ENCODE data around the gene PDXK. TPM values are rescaled to one million over a fixed set of nuclear protein-coding genes. Genes with fewer than 3 reads are reported as not detected.

Gene PDXK
- total and polyA plus RNA-seq, 4 donors = 25.8 to 94.4 (median 64.5) TPM

DNA sequence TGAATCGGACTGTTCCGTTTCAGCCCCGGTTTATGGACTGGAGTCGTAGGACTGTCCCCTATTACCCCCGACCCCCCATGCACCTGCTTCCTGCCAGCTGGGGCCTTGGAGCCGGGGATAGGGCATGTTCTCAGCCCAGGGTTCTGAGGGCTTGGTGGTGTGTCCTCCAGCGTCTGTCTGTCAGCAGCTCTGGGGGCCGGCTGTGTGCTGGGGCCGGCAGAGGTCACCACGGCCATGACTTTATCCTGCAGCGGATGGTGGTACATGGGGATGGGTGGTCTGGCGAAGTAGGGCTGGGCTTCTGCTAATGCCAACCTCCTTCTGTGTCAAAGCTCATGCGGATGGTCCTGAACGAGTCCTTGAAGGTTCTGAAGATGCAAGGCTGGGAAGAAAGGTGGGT, 75.9 kb downstream of the PDXK start:
- DNase-seq (no peak), ATAC-seq (ENCODE audit: low FRiP score) (no peak)
- no peak overlapping the region for H3K4me3 ChIP-seq (ENCODE audit: low read length in 2 of 2)
- H3K9me3 ChIP-seq (ENCODE audit: control insufficient read depth, low read length) = no peaks in the 10 kb centered on the region
- 91% methylated on average over 14 of the region's 14 CpGs for WGBS, 2 donors
- intact Hi-C loops (cut with DNase I) = no loop called here
- H3K27ac ChIP-seq (ENCODE audit: low read depth in 1 of 2, low read length in 2 of 2) = no peak overlapping the region
- peaks cover 0 to 10% of the 10 kb centered on the region in 2 donors for H3K36me3 ChIP-seq (ENCODE audit: control insufficient read depth in 1 of 2, insufficient read depth in 2 of 2, low read length in 1 of 2)
- H3K27me3 ChIP-seq (ENCODE audit: control insufficient read depth in 1 of 2, insufficient read depth in 2 of 2, low read length in 1 of 2) = no peaks in the 10 kb centered on the region
- no peaks in the 10 kb centered on the region for H3K4me1 ChIP-seq (ENCODE audit: control insufficient read depth in 1 of 2, insufficient read depth in 2 of 2, low read length in 2 of 2)

DNA sequence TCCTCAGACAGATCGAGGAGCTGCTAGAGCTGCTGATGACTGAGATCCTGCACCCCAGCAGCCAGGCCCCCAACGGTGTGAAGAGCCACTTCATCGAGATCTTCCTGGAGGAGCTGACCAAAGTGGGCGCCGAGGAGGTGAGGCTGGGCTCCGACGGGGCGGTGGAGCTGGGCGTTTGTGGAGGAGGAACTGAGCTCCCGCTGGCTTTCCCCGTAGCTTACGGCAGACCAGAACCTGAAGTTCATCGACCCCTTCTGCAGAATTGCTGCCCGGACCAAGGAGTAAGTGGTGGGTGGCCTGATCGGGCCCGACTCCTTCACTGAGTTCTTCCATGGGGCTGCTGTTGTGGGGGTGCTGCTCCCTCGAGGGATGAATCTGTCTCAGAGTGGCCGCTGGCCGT, 78.5 kb downstream of the PDXK start:
- DNase-seq = no peak
- Histone ChIP-seq H3K27me3 (ENCODE audit: control insufficient read depth in 1 of 2, insufficient read depth in 2 of 2, low read length in 1 of 2) (no peaks in the 10 kb centered on the region), H3K36me3 (ENCODE audit: control insufficient read depth in 1 of 2, insufficient read depth in 2 of 2, low read length in 1 of 2) (peaks cover 0 to 12% of the 10 kb centered on the region in 2 donors), H3K27ac (ENCODE audit: low read depth in 1 of 2, low read length in 2 of 2) (no peak overlapping the region), H3K4me1 (ENCODE audit: control insufficient read depth in 1 of 2, insufficient read depth in 2 of 2, low read length in 2 of 2) (no peaks in the 10 kb centered on the region), H3K9me3 (ENCODE audit: control insufficient read depth, low read length) (no peaks in the 10 kb centered on the region), H3K4me3 (ENCODE audit: low read length in 2 of 2) (no peak overlapping the region)
- ATAC-seq (ENCODE audit: low FRiP score) = no peak
- intact Hi-C loops (cut with DNase I) = no loop called here
- WGBS, 2 donors = 93 to 94% methylated on average over 19 of the region's 19 CpGs

DNA sequence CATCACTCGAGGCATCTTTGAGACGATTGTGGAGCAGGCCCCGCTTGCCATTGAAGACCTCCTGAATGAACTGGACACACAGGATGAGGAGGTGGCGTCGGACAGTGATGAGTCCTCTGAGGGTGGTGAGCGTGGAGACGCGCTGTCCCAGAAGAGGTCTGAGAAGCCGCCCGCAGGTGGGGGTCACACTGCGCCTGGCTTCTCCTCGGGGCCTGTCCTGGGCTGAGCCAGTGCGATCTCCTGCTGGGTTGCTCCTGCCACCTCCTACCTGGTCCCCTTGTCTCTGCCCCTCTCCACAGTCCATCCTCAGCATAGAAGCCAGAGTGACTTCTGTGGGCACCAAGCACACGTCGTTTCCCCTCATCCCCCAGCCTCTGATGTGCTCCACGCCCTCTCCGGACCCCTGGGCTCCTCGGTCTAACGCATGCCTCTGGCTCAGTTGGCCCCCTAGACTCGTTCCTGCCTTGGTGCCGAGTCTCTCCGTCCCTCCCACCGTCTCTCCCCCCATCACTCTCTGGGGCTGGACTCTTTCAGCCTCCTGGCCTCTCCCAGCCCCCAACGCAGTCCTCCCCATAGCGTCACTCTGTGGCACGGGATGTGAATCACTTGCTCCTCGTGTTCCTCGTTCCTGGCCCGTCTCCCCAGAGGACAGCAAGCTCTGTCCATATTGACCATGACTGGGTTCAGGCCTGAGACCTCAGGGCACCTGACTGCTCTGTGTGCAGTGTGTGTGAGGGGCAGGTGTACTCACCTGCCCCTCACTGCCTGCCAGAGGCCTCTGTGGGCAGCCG, 79.2 kb downstream of the PDXK start:
- intact Hi-C loops (cut with DNase I) = no loop called here
- Histone ChIP-seq H3K4me1 (ENCODE audit: control insufficient read depth in 1 of 2, insufficient read depth in 2 of 2, low read length in 2 of 2) (no peaks in the 10 kb centered on the region), H3K27ac (ENCODE audit: low read depth in 1 of 2, low read length in 2 of 2) (no peak overlapping the region), H3K27me3 (ENCODE audit: control insufficient read depth in 1 of 2, insufficient read depth in 2 of 2, low read length in 1 of 2) (no peaks in the 10 kb centered on the region), H3K36me3 (ENCODE audit: control insufficient read depth in 1 of 2, insufficient read depth in 2 of 2, low read length in 1 of 2) (peaks cover 0 to 14% of the 10 kb centered on the region in 2 donors), H3K9me3 (ENCODE audit: control insufficient read depth, low read length) (no peaks in the 10 kb centered on the region), H3K4me3 (ENCODE audit: low read length in 2 of 2) (no peak overlapping the region)
- WGBS, 2 donors = 89 to 92% methylated on average over 30 of the region's 30 CpGs
- DNase-seq (peak in 1 of 2 donors; percentile 34), ATAC-seq (ENCODE audit: low FRiP score) (no peak)

DNA sequence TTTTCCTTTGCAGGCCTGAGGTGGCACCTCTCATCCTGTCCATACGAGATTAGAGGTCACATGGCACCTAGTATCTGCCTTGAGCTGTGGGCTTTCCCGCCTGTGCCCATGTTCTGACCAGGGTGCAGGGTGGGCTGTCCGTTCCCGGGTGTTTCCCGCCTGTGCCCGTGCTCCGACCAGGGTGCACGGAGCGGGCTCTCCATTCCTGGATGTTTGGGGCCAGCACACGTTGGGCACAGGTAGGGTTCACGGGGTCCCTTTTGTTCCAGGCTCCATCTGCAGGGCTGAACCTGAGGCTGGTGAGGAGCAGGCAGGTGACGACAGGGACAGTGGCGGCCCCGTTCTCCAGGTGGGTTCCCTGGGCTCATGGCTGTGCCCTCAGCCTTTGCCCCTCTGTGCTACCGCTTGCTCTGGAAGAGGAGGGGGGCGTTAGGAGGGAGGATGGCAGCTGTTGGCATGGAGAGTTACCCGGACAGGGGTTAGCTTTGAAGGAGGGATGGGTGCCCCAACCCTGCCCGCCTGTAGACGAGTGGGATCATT, 80.4 kb downstream of the PDXK start:
- Histone ChIP-seq H3K9me3 (ENCODE audit: control insufficient read depth, low read length) (no peaks in the 10 kb centered on the region), H3K27me3 (ENCODE audit: control insufficient read depth in 1 of 2, insufficient read depth in 2 of 2, low read length in 1 of 2) (no peaks in the 10 kb centered on the region), H3K27ac (ENCODE audit: low read depth in 1 of 2, low read length in 2 of 2) (no peak overlapping the region), H3K4me3 (ENCODE audit: low read length in 2 of 2) (no peak overlapping the region), H3K4me1 (ENCODE audit: control insufficient read depth in 1 of 2, insufficient read depth in 2 of 2, low read length in 2 of 2) (no peaks in the 10 kb centered on the region), H3K36me3 (ENCODE audit: control insufficient read depth in 1 of 2, insufficient read depth in 2 of 2, low read length in 1 of 2) (peaks cover 0 to 18% of the 10 kb centered on the region in 2 donors)
- ATAC-seq (ENCODE audit: low FRiP score) (no peak), DNase-seq (no peak)
- 93% methylated on average over 19 of the region's 19 CpGs for WGBS, 2 donors
- intact Hi-C loops (cut with DNase I) = no loop called here

DNA sequence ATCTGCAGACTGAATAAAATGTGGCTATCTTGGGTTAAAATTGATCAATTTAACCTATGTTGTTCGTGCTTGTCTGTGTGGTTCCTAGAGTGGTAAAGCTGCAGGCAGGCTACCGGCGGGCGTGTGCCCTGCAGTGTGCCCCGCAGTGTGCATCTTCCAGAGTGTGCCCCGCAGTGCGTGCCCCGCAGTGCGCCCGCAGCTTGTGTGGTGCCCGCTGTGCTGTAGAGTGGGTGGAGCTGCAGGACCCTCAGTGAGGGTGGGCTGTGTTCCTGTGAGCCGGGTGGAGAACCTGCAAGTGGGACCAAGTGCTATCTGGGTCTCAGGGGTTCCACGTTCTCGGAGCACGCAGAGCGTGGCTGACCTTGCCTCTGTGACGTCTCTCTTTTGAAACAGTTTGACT, 81.2 kb downstream of the PDXK start:
- Histone ChIP-seq H3K4me1 (ENCODE audit: control insufficient read depth in 1 of 2, insufficient read depth in 2 of 2, low read length in 2 of 2) (no peaks in the 10 kb centered on the region), H3K27me3 (ENCODE audit: control insufficient read depth in 1 of 2, insufficient read depth in 2 of 2, low read length in 1 of 2) (no peaks in the 10 kb centered on the region), H3K36me3 (ENCODE audit: control insufficient read depth in 1 of 2, insufficient read depth in 2 of 2, low read length in 1 of 2) (peaks cover 0 to 18% of the 10 kb centered on the region in 2 donors), H3K9me3 (ENCODE audit: control insufficient read depth, low read length) (no peaks in the 10 kb centered on the region), H3K4me3 (ENCODE audit: low read length in 2 of 2) (no peak overlapping the region), H3K27ac (ENCODE audit: low read depth in 1 of 2, low read length in 2 of 2) (no peak overlapping the region)
- 89 to 92% methylated on average over 16 to 17 of the region's 17 CpGs for WGBS, 2 donors
- ATAC-seq (ENCODE audit: low FRiP score) = no peak
- peak in 1 of 2 donors; percentile 35 for DNase-seq
- intact Hi-C loops (cut with DNase I) = no loop called here

DNA sequence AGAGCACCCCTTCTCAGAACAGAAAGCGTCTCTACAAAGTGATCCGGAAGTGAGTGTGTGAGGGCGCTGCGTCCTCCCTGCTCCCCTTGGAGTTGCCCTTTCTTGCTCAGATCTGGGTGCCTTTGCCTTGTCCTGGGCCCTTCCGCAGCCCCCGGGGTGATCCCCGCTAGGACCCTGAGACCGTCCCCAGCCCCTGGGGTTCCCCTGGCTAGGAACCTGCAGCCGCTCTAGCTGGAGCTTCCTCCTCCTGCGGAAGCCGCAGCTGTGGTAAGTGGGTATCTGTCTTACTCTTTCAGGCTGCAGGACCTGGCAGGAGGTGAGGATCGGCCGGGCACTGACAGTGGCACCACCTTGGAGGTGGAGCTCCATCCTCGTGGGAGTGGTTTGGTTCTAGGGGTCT, 81.6 kb downstream of the PDXK start:
- Histone ChIP-seq H3K27me3 (ENCODE audit: control insufficient read depth in 1 of 2, insufficient read depth in 2 of 2, low read length in 1 of 2) (no peaks in the 10 kb centered on the region), H3K27ac (ENCODE audit: low read depth in 1 of 2, low read length in 2 of 2) (no peak overlapping the region), H3K36me3 (ENCODE audit: control insufficient read depth in 1 of 2, insufficient read depth in 2 of 2, low read length in 1 of 2) (peaks cover 0 to 18% of the 10 kb centered on the region in 2 donors), H3K4me1 (ENCODE audit: control insufficient read depth in 1 of 2, insufficient read depth in 2 of 2, low read length in 2 of 2) (no peaks in the 10 kb centered on the region), H3K9me3 (ENCODE audit: control insufficient read depth, low read length) (no peaks in the 10 kb centered on the region), H3K4me3 (ENCODE audit: low read length in 2 of 2) (no peak overlapping the region)
- intact Hi-C loops (cut with DNase I) = no loop called here
- DNase-seq (no peak), ATAC-seq (ENCODE audit: low FRiP score) (no peak)
- 89 to 91% methylated on average over 14 of the region's 14 CpGs for WGBS, 2 donors

DNA sequence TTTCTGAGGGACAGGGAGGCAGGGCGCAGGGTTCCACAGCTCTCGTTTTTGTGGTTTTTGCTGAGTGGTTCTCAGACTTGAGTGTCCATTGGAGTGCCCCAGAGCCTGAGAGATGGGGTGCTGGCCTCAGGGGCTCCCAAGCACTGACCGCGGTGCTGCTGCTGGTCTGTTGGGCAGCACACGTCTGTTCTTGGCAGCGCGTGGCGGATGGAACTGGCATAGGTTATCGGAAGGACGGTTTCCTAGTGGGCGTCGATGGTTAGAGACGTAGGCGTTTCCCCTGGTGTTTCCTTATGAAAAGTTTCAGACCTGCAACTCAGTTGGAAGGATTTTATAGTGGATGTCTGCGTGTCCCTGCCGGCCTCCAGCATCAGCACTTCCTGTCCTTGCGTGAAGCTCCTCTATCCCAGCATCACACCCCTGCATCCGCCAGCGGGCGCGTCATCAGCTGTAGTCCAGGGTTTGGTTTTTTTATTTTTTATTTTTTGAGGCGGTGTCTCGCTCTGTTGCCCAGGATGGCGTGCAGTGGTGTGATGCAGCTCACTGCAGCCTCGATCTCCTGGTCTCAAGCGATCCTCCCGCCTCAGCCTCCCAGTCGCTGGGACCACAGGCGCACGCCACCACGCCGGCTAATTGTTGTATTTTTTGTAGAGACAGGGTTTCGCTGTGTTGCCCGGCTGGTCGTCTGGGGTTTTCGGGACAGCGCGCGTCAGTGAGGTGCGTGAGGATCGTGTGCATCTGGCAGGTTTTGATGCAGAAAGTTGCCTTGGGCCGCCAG, 82.3 kb downstream of the PDXK start:
- Histone ChIP-seq H3K4me1 (ENCODE audit: control insufficient read depth in 1 of 2, insufficient read depth in 2 of 2, low read length in 2 of 2) (no peaks in the 10 kb centered on the region), H3K9me3 (ENCODE audit: control insufficient read depth, low read length) (no peaks in the 10 kb centered on the region), H3K27ac (ENCODE audit: low read depth in 1 of 2, low read length in 2 of 2) (no peak overlapping the region), H3K4me3 (ENCODE audit: low read length in 2 of 2) (no peak overlapping the region), H3K36me3 (ENCODE audit: control insufficient read depth in 1 of 2, insufficient read depth in 2 of 2, low read length in 1 of 2) (peaks cover 0 to 18% of the 10 kb centered on the region in 2 donors), H3K27me3 (ENCODE audit: control insufficient read depth in 1 of 2, insufficient read depth in 2 of 2, low read length in 1 of 2) (no peaks in the 10 kb centered on the region)
- DNase-seq (no peak), ATAC-seq (ENCODE audit: low FRiP score) (no peak)
- intact Hi-C loops (cut with DNase I) = no loop called here
- 94 to 95% methylated on average over 42 of the region's 42 CpGs for WGBS, 2 donors

DNA sequence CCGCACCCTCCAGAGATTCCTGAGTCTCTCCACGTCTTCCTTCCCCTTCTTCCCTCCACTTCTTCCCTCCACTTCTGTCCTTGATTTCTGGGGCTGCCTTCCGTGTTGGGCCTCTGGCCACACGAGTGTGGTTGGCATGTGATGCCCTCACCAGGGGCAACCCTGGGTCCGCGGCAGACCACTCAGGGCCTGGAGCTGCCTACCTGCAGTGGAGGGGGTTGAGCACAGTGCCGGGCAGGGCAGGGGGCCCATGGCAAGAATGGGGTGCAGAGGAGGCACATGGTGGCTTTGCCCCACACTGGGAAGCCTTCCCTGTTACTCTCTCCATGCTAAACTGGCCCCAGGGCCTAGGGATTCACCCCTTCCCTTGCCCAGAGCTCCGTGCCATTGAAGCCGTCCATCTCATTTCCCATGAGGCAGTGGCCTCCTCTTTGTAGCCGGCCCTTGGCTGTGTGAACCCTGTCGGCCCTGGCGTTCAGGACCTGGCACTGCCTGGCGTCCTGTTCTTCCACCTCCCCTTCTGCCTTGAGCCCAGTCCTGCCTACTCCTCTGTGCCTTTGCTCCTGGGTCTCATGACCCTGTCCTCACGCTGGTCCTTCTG, 83.9 kb downstream of the PDXK start:
- no peak overlapping the region for H3K4me3 ChIP-seq (ENCODE audit: low read length in 2 of 2)
- H3K27me3 ChIP-seq (ENCODE audit: control insufficient read depth in 1 of 2, insufficient read depth in 2 of 2, low read length in 1 of 2) = no peaks in the 10 kb centered on the region
- no peak overlapping the region for H3K27ac ChIP-seq (ENCODE audit: low read depth in 1 of 2, low read length in 2 of 2)
- H3K36me3 ChIP-seq (ENCODE audit: control insufficient read depth in 1 of 2, insufficient read depth in 2 of 2, low read length in 1 of 2) = peaks cover 0 to 11% of the 10 kb centered on the region in 2 donors
- no peaks in the 10 kb centered on the region for H3K4me1 ChIP-seq (ENCODE audit: control insufficient read depth in 1 of 2, insufficient read depth in 2 of 2, low read length in 2 of 2)
- H3K9me3 ChIP-seq (ENCODE audit: control insufficient read depth, low read length) = no peaks in the 10 kb centered on the region
- ATAC-seq (ENCODE audit: low FRiP score) (no peak), DNase-seq (peak in 1 of 2 donors; percentile 41)
- intact Hi-C loops (cut with DNase I) = no loop called here
- WGBS, 2 donors = 86 to 87% methylated on average over 14 of the region's 14 CpGs

All from aorta (tissue), 5 donors.